Stomach (tissue), 9 donors: ENCODE measurements around the gene ITK. TPM values are rescaled to one million over a fixed set of nuclear protein-coding genes. Genes with fewer than 3 reads are reported as not detected.

Experiments
- DNase-seq, 2 donors: peaks; one replicate each; pipeline versions ENCODE4 v3.0.0 to v3.0.0-alpha.2; 2013 to 2019
- H3K27ac ChIP-seq, 5 donors: fragments of 200-600 bp in 4 of 5; sonication (generic) in 4 of 5; one replicate each; pipeline ENCODE4 v1.5.1; 2013 to 2019; ENCODE audit warnings: mild to moderate bottlenecking in 1 of 5, moderate library complexity in 1 of 5
- H3K27me3 ChIP-seq, 3 donors: fragments of 200-600 bp; sonication (generic); one replicate each; pipeline ENCODE4 v1.5.1; 2017 to 2019; ENCODE audit warnings: mixed run types in 1 of 3
- H3K36me3 ChIP-seq, 4 donors: fragments of 200-600 bp; sonication (generic); 1 replicate in 3 of 4; 2 replicates in 1 of 4; pipeline ENCODE4 v1.5.1; 2016 to 2019
- H3K4me1 ChIP-seq, 4 donors: fragments of 200-600 bp; sonication (generic); one replicate each; pipeline ENCODE4 v1.5.1; 2016 to 2019
- H3K4me3 ChIP-seq, 4 donors: fragments of 200-600 bp; sonication (generic) in 3 of 4; one replicate each; pipeline ENCODE4 v1.5.1; 2016 to 2019; ENCODE audit warnings: mild to moderate bottlenecking in 1 of 4
- H3K9me3 ChIP-seq, 4 donors: fragments of 200-600 bp; sonication (generic); one replicate each; pipeline ENCODE4 v1.5.1; 2016 to 2019
- CTCF ChIP-seq, 7 experiments: fragments of 450-650 bp in 4 of 7; fragments of 200-600 bp in 3 of 7; sonication (generic) in 3 of 7; IDR thresholded peaks; one replicate each; pipeline ENCODE4 v1.5.1; 2016 to 2019; ENCODE audit warnings: antibody characterized with exemption in 7 of 7, control low read depth in 2 of 7, mild to moderate bottlenecking in 1 of 7
- EP300 ChIP-seq: sonication (generic); formaldehyde crosslinking; IDR thresholded peaks from one replicate; pipeline ENCODE4 v1.6.1; 2017; ENCODE audit warnings: antibody characterized with exemption
- POLR2A ChIP-seq, 4 donors: fragments of 450-650 bp; IDR thresholded peaks; one replicate each; pipeline ENCODE4 v1.6.1; 2016; ENCODE audit warnings: antibody characterized with exemption in 4 of 4, control low read depth in 2 of 4, mild to moderate bottlenecking in 1 of 4, moderate library complexity in 1 of 4
- POLR2AphosphoS5 ChIP-seq, 3 donors: sonication (generic); formaldehyde crosslinking; IDR thresholded peaks; one replicate each; pipeline ENCODE4 v1.6.1; 2016; ENCODE audit warnings: antibody characterized with exemption in 3 of 3
- WGBS, 5 donors: extraction: QIAGEN DNeasy Blood & Tissue Kit in 3 of 5; methylation state at CpG; one replicate each; pipeline versions ENCODE4 v1.1.5 to v1.1.7; 2013 to 2018; 5-methylcytosine and 5-hydroxymethylcytosine counted together
- intact Hi-C: fragments of 100-400 bp; cut with DNase I; formaldehyde crosslinking; loops from one replicate; pipeline ENCODE4 v1.15.1; 2023; ENCODE audit warnings: low total_unique reads
- polyA plus RNA-seq, 3 donors: library from polyadenylated mRNA; stranded (reverse); fragments of 200-250 nt; gene quantifications; one replicate each; pipeline ENCODE4 v1.2.3, GENCODE V29; 2013
- total RNA-seq, 5 donors: library from RNA; depleted of rRNA; stranded (reverse); fragments of >200 nt; gene quantifications; one replicate each; pipeline versions ENCODE4 v1.1.0 to v1.2.3, GENCODE V29; 2014 to 2016
- donor health status: healthy with polysubstance abuse.
- donor health status: Bipolar disorder and iron deficiency.
- donor health status: healthy.

The ITK gene
- total and polyA plus RNA-seq, 8 donors = 0.58 to 9.9 (median 2.3) TPM; not detected in 1

- Histone ChIP-seq H3K27me3 (no peaks in the 10 kb centered on the region), H3K36me3 (no peaks in the 10 kb centered on the region), H3K9me3 (no peaks in the 10 kb centered on the region), H3K4me3 (no peak overlapping the region), H3K4me1 (peaks cover 0 to 3% (median 0%) of the 10 kb centered on the region in 4 donors), H3K27ac (no peak overlapping the region)
- intact Hi-C loops = no loop called here
- no peak for DNase-seq
- no peak for TF ChIP-seq POLR2A (IDR thresholded peaks at IDR 0.05)
- TF ChIP-seq POLR2AphosphoS5 (IDR thresholded peaks at IDR 0.05) = no peak
Observed at GRCh38 chr5:157247267-157247666, 66.6 kb downstream of the ITK start.

GRCh38 chr5:157248821-157249470, 68.3 kb downstream of the ITK start:
- no peaks in the 10 kb centered on the region for H3K36me3 ChIP-seq
- 75 to 82% (median 79%) methylated on average over 11 of the region's 11 CpGs for WGBS, 5 donors
- TF ChIP-seq POLR2AphosphoS5 (IDR thresholded peaks at IDR 0.05) = no peak
- no peak for TF ChIP-seq POLR2A (IDR thresholded peaks at IDR 0.05)
- no peak for TF ChIP-seq CTCF (IDR thresholded peaks at IDR 0.05)
- TF ChIP-seq EP300 = no peak
- no peaks in the 10 kb centered on the region for H3K27me3 ChIP-seq
- intact Hi-C loops = no loop called here
- H3K27ac ChIP-seq = no peak overlapping the region
- DNase-seq = no peak
- no peaks in the 10 kb centered on the region for H3K9me3 ChIP-seq
- peaks cover 0 to 15% (median 2%) of the 10 kb centered on the region in 4 donors for H3K4me1 ChIP-seq
- H3K4me3 ChIP-seq = no peak overlapping the region

- DNase-seq = peak in 1 of 2 donors; percentile 55
- Histone ChIP-seq H3K27ac (peak overlapping the region in 2 of 5 donors; percentile 11 to 12), H3K4me1 (peaks cover 0 to 15% (median 3%) of the 10 kb centered on the region in 4 donors), H3K4me3 (no peak overlapping the region), H3K36me3 (no peaks in the 10 kb centered on the region), H3K9me3 (no peaks in the 10 kb centered on the region), H3K27me3 (no peaks in the 10 kb centered on the region)
- TF ChIP-seq POLR2AphosphoS5 (IDR thresholded peaks at IDR 0.05) = no peak
- no peak for TF ChIP-seq POLR2A (IDR thresholded peaks at IDR 0.05)
- no peak for TF ChIP-seq CTCF (IDR thresholded peaks at IDR 0.05)
- no peak for TF ChIP-seq EP300
- WGBS, 5 donors = 49 to 68% (median 55%) methylated on average over 4 of the region's 4 CpGs
- intact Hi-C loops = loop anchor here (5.0 kb wide), 1 partner anchor 59 kb away; no protein-coding TSS in a partner anchor
Observed at GRCh38 chr5:157252711-157253465, 72.2 kb downstream of the ITK start.

- 1 to 6% (median 4%) methylated on average over 2 of the region's 2 CpGs for WGBS, 5 donors
- no peak overlapping the region for H3K4me3 ChIP-seq
- intact Hi-C loops = loop anchor here (5.0 kb wide), 1 partner anchor 59 kb away; no protein-coding TSS in a partner anchor
Observed at GRCh38 chr5:157253547-157253946, 72.9 kb downstream of the ITK start.

More at GRCh38 chr5:157253547-157253946, 72.9 kb downstream of the ITK start:
- H3K9me3 ChIP-seq = no peaks in the 10 kb centered on the region
- no peaks in the 10 kb centered on the region for H3K27me3 ChIP-seq
- TF ChIP-seq CTCF (IDR thresholded peaks at IDR 0.05) (peak in 5 of 7 experiments; percentile 69 to 79 (median 75)), POLR2A (IDR thresholded peaks at IDR 0.05) (no peak), EP300 (no peak), POLR2AphosphoS5 (IDR thresholded peaks at IDR 0.05) (peak in 1 of 3 donors; percentile 15)
- H3K4me1 ChIP-seq = peaks cover 0 to 15% (median 3%) of the 10 kb centered on the region in 4 donors
- H3K36me3 ChIP-seq = no peaks in the 10 kb centered on the region
- peak; percentile 47 to 70 for DNase-seq
- no peak overlapping the region for H3K27ac ChIP-seq
